ENCODE measurements around the gene RAB3A.

The RAB3A gene

DNA sequence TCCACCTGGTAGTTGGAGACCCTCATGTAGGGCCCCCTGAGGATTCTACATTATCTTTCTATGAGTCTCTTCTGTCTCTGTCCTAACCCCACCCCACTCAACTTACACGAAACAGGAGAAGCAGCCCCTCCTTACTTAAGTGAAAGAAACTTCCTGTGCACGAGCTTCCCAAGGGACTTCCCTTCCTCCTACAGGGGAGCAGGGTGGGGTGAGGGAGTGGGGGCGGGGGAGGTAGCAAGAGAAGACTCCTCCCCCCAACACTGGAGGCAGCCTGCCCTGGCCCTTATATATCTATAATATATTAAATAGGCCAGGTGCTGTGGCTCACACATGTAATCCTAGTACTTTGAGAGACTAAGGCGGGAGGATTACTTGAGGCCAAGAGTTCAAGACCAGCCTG is 27.9 kb upstream of the RAB3A start:
- in situ Hi-C loops (cut with HindIII; ENCODE audit: low pct_ligation_motif_present, low sequenced_read_pairs) = no loop called here
- no peak for DNase-seq
- TF ChIP-seq CTCF (IDR thresholded peaks at IDR 0.05; ENCODE audit: low read depth, low read length, missing control alignments) = no peak
- Histone ChIP-seq H3K4me3 (ENCODE audit: low read depth, low read length) (no peak overlapping the region), H3K36me3 (replicated peaks) (no peaks in the 10 kb centered on the region), H3K27me3 (replicated peaks) (peaks cover 3% of the 10 kb centered on the region), H3K27ac (no peak overlapping the region)

- DNase-seq = peak; percentile 14
- Histone ChIP-seq H3K36me3 (replicated peaks) (no peaks in the 10 kb centered on the region), H3K27ac (no peak overlapping the region), H3K27me3 (replicated peaks) (peaks cover 3% of the 10 kb centered on the region), H3K4me3 (ENCODE audit: low read depth, low read length) (no peak overlapping the region)
- TF ChIP-seq CTCF (IDR thresholded peaks at IDR 0.05; ENCODE audit: low read depth, low read length, missing control alignments) = no peak
- in situ Hi-C loops (cut with HindIII; ENCODE audit: low pct_ligation_motif_present, low sequenced_read_pairs) = no loop called here
Measured at GRCh38 chr19:18230941-18231734, 27.3 kb upstream of the RAB3A start.

GRCh38 chr19:18229915-18230314 is 26.1 kb upstream of the RAB3A start:
- in situ Hi-C loops (cut with HindIII; ENCODE audit: low pct_ligation_motif_present, low sequenced_read_pairs) = no loop called here
- H3K27me3 ChIP-seq (replicated peaks) = peaks cover 3% of the 10 kb centered on the region
- DNase-seq = no peak
- no peak for TF ChIP-seq CTCF (IDR thresholded peaks at IDR 0.05; ENCODE audit: low read depth, low read length, missing control alignments)
- H3K27ac ChIP-seq = no peak overlapping the region
- H3K4me3 ChIP-seq (ENCODE audit: low read depth, low read length) = no peak overlapping the region
- no peaks in the 10 kb centered on the region for H3K36me3 ChIP-seq (replicated peaks)

DNA sequence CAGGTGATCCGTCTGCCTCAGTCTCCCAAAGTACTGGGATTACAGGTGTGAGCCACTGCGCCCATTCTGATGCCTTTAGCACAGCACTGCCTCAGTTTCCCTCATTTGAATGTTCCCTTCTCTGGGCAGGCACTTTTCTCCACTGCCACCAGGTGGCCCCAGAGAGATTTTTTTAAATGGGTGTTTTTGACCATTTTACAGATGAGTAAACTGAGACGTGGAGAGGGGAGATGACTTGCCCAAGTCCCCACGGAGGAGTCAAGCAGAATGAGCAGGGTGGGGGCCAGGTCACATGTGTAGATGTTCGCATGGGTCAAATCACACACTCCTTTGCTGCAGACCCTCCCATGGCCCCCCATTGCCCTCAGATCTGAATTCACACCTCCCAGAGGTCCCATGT is 25.6 kb upstream of the RAB3A start:
- peak; percentile 63 for TF ChIP-seq CTCF (IDR thresholded peaks at IDR 0.05; ENCODE audit: low read depth, low read length, missing control alignments)
- no peak overlapping the region for H3K4me3 ChIP-seq (ENCODE audit: low read depth, low read length)
- H3K27ac ChIP-seq = no peak overlapping the region
- no peak for DNase-seq
- no peaks in the 10 kb centered on the region for H3K36me3 ChIP-seq (replicated peaks)
- in situ Hi-C loops (cut with HindIII; ENCODE audit: low pct_ligation_motif_present, low sequenced_read_pairs) = no loop called here
- H3K27me3 ChIP-seq (replicated peaks) = peaks cover 3% of the 10 kb centered on the region

GRCh38 chr19:18227781-18228271 is 24.0 kb upstream of the RAB3A start:
- in situ Hi-C loops (cut with HindIII; ENCODE audit: low pct_ligation_motif_present, low sequenced_read_pairs) = no loop called here
- no peak overlapping the region for H3K27ac ChIP-seq
- peaks cover 3% of the 10 kb centered on the region for H3K27me3 ChIP-seq (replicated peaks)

More at GRCh38 chr19:18227781-18228271, 24.0 kb upstream of the RAB3A start:
- Histone ChIP-seq H3K4me3 (ENCODE audit: low read depth, low read length) (no peak overlapping the region), H3K36me3 (replicated peaks) (no peaks in the 10 kb centered on the region)
- DNase-seq = no peak
- TF ChIP-seq CTCF (IDR thresholded peaks at IDR 0.05; ENCODE audit: low read depth, low read length, missing control alignments) = no peak
